ENCODE data around the gene MAEA.

The MAEA gene

GRCh38 chr4:1250527-1250812, 39.2 kb upstream of the MAEA start:
- no peak for DNase-seq

GRCh38 chr4:1250921-1251772, 38.5 kb upstream of the MAEA start:
- DNase-seq = no peak

- DNase-seq = no peak
These were observed 38.0 kb upstream of the MAEA start for GRCh38 chr4:1251773-1252066.

- DNase-seq = no peak
These were observed 36.7 kb upstream of the MAEA start for GRCh38 chr4:1252928-1253492.

- no peak for DNase-seq
These were observed 35.9 kb upstream of the MAEA start for GRCh38 chr4:1253831-1254230.

GRCh38 chr4:1255151-1255550, 34.5 kb upstream of the MAEA start:
- no peak for DNase-seq

GRCh38 chr4:1255699-1256098, 34.0 kb upstream of the MAEA start:
- no peak for DNase-seq

- no peak for DNase-seq
These were observed 31.2 kb upstream of the MAEA start for GRCh38 chr4:1258457-1258856.

GRCh38 chr4:1259966-1260365, 29.7 kb upstream of the MAEA start:
- DNase-seq = no peak

- DNase-seq = no peak
These were observed 29.1 kb upstream of the MAEA start for GRCh38 chr4:1260418-1261106.

- no peak for DNase-seq
These were observed 28.4 kb upstream of the MAEA start for GRCh38 chr4:1261107-1261928.

- no peak for DNase-seq
These were observed 24.7 kb upstream of the MAEA start for GRCh38 chr4:1264942-1265341.

- no peak for DNase-seq
These were observed 24.3 kb upstream of the MAEA start for GRCh38 chr4:1265351-1265750.

- no peak for DNase-seq
These were observed 22.6 kb upstream of the MAEA start for GRCh38 chr4:1266881-1267763.

- no peak for DNase-seq
These were observed 20.5 kb upstream of the MAEA start for GRCh38 chr4:1269209-1269608.

- no peak for DNase-seq
These were observed 18.0 kb upstream of the MAEA start for GRCh38 chr4:1271686-1272085.

- no peak for DNase-seq
These were observed 14.8 kb upstream of the MAEA start for GRCh38 chr4:1274871-1275270.

- DNase-seq = no peak
These were observed 12.7 kb upstream of the MAEA start for GRCh38 chr4:1276984-1277383.

GRCh38 chr4:1277667-1278665, 11.7 kb upstream of the MAEA start:
- DNase-seq = no peak

- DNase-seq = no peak
These were observed 10.4 kb upstream of the MAEA start for GRCh38 chr4:1279253-1279652.

- no peak for DNase-seq
These were observed 6.0 kb upstream of the MAEA start for GRCh38 chr4:1283711-1284110.

Data from activated CD8-positive, alpha-beta memory T cell treated with anti-CD3 and anti-CD28 coated beads, Interleukin-2, amount 50 U/mL, for 48 hours (primary cell).